Parathyroid adenoma (tissue), 2 donors: Measurements from ENCODE around the gene CSMD2.

Experiments
- H2AFZ ChIP-seq: fragments of 300-600 bp; sonication (generic); one replicate; pipeline ENCODE4 v1.7.0; 2017; ENCODE audit warnings: antibody characterized with exemption, mild to moderate bottlenecking
- H3K27ac ChIP-seq: fragments of 300-600 bp; sonication (generic); one replicate; pipeline ENCODE4 v1.7.0; 2017
- H3K27me3 ChIP-seq: fragments of 300-600 bp; sonication (generic); one replicate; pipeline ENCODE4 v1.7.0; 2017; ENCODE audit warnings: low read length; ENCODE audit not compliant: control insufficient read depth, insufficient read depth
- H3K36me3 ChIP-seq: fragments of 300-600 bp; sonication (generic); one replicate; pipeline ENCODE4 v1.7.0; 2017; ENCODE audit warnings: low read length; ENCODE audit not compliant: control insufficient read depth, insufficient read depth
- H3K4me1 ChIP-seq: fragments of 300-600 bp; sonication (generic); one replicate; pipeline ENCODE4 v1.7.0; 2017; ENCODE audit warnings: control low read depth
- H3K4me2 ChIP-seq: fragments of 300-600 bp; sonication (generic); one replicate; pipeline ENCODE4 v1.7.0; 2017; ENCODE audit warnings: low read length
- H3K4me3 ChIP-seq: fragments of 300-600 bp; sonication (generic); one replicate; pipeline ENCODE4 v1.7.0; 2017; ENCODE audit warnings: low read depth, low read length
- H3K79me2 ChIP-seq: fragments of 300-600 bp; sonication (generic); one replicate; pipeline ENCODE4 v1.7.0; 2017; ENCODE audit warnings: control low read depth
- H3K9ac ChIP-seq: fragments of 300-600 bp; sonication (generic); one replicate; pipeline ENCODE4 v1.7.0; 2017; ENCODE audit warnings: mild to moderate bottlenecking
- H3K9me3 ChIP-seq: fragments of 300-600 bp; sonication (generic); one replicate; pipeline ENCODE4 v1.7.0; 2017; ENCODE audit warnings: low read length; ENCODE audit not compliant: control insufficient read depth
- CTCF ChIP-seq: fragments of 300-600 bp; sonication (generic); IDR thresholded peaks from one replicate; pipeline ENCODE4 v1.7.0; 2017; ENCODE audit warnings: antibody characterized with exemption, mild to moderate bottlenecking
- donor health status: primary hyperparathyroidism.

Gene CSMD2

GRCh38 chr1:33684396-33685179 lies 480.4 kb downstream of the CSMD2 start:
- Histone ChIP-seq H3K4me2 (no peak overlapping the region), H3K27me3 (no peaks in the 10 kb centered on the region), H3K27ac (no peak overlapping the region), H3K9me3 (no peaks in the 10 kb centered on the region), H3K36me3 (no peaks in the 10 kb centered on the region), H2AFZ (no peak overlapping the region), H3K79me2 (no peaks in the 10 kb centered on the region), H3K4me3 (no peak overlapping the region), H3K4me1 (no peaks in the 10 kb centered on the region), H3K9ac (no peak overlapping the region)
- TF ChIP-seq CTCF, result no peak

GRCh38 chr1:33683913-33684312 lies 481.1 kb downstream of the CSMD2 start:
- Histone ChIP-seq H2AFZ (no peak overlapping the region), H3K9ac (no peak overlapping the region), H3K4me2 (no peak overlapping the region), H3K79me2 (no peaks in the 10 kb centered on the region), H3K27me3 (no peaks in the 10 kb centered on the region), H3K4me3 (no peak overlapping the region), H3K9me3 (no peaks in the 10 kb centered on the region), H3K4me1 (no peaks in the 10 kb centered on the region), H3K27ac (no peak overlapping the region), H3K36me3 (no peaks in the 10 kb centered on the region)
- TF ChIP-seq CTCF, result no peak

GRCh38 chr1:33682371-33682770 lies 482.7 kb downstream of the CSMD2 start:
- Histone ChIP-seq H3K36me3 (no peaks in the 10 kb centered on the region), H3K9ac (no peak overlapping the region), H3K9me3 (no peaks in the 10 kb centered on the region), H2AFZ (no peak overlapping the region), H3K27ac (no peak overlapping the region), H3K4me3 (no peak overlapping the region), H3K4me1 (no peaks in the 10 kb centered on the region), H3K27me3 (no peaks in the 10 kb centered on the region), H3K79me2 (no peaks in the 10 kb centered on the region), H3K4me2 (no peak overlapping the region)
- no peak for TF ChIP-seq CTCF

GRCh38 chr1:33680281-33680840 lies 484.7 kb downstream of the CSMD2 start:
- no peaks in the 10 kb centered on the region for H3K79me2 ChIP-seq
- no peaks in the 10 kb centered on the region for H3K27me3 ChIP-seq
- no peak for TF ChIP-seq CTCF
- no peak overlapping the region for H3K4me3 ChIP-seq
- no peaks in the 10 kb centered on the region for H3K36me3 ChIP-seq
- no peaks in the 10 kb centered on the region for H3K4me1 ChIP-seq
- H2AFZ ChIP-seq, result no peak overlapping the region
- no peaks in the 10 kb centered on the region for H3K9me3 ChIP-seq
- no peak overlapping the region for H3K4me2 ChIP-seq
- H3K9ac ChIP-seq, result no peak overlapping the region
- H3K27ac ChIP-seq, result no peak overlapping the region

- no peaks in the 10 kb centered on the region for H3K79me2 ChIP-seq
- no peaks in the 10 kb centered on the region for H3K27me3 ChIP-seq
- TF ChIP-seq CTCF, result no peak
- H2AFZ ChIP-seq, result no peak overlapping the region
- no peak overlapping the region for H3K27ac ChIP-seq
- no peak overlapping the region for H3K4me3 ChIP-seq
- H3K4me1 ChIP-seq, result no peaks in the 10 kb centered on the region
- no peak overlapping the region for H3K9ac ChIP-seq
- no peaks in the 10 kb centered on the region for H3K36me3 ChIP-seq
- H3K4me2 ChIP-seq, result no peak overlapping the region
- no peaks in the 10 kb centered on the region for H3K9me3 ChIP-seq
These were observed 494.5 kb downstream of the CSMD2 start for GRCh38 chr1:33670567-33670966.
